Heart left ventricle (tissue), 16 donors: Measurements from ENCODE around the gene C6orf52. TPM values are rescaled to one million over a fixed set of nuclear protein-coding genes. Genes with fewer than 3 reads are reported as not detected.

Source experiments
- ATAC-seq, 4 donors: fragments of 200-7000 bp; cut with Tn5 transposase; one replicate each; pipeline ENCODE4 v1.9.1; 2020 to 2022; ENCODE audit warnings: moderate library complexity in 4 of 4, mild to moderate bottlenecking in 3 of 4, moderate number of reproducible peaks in 1 of 4
- DNase-seq, 5 donors: peaks; one replicate each; pipeline ENCODE4 v3.0.0-alpha.2; 2020
- H3K27ac ChIP-seq, 12 donors: fragments of 200-600 bp; sonication (generic) in 4 of 12; one replicate each; pipeline versions ENCODE4 v1.5.0 to v1.8.0; 2016 to 2022; ENCODE audit warnings: mild to moderate bottlenecking in 2 of 12
- H3K27me3 ChIP-seq, 9 donors: fragments of 200-600 bp; sonication (generic) in 2 of 9; one replicate each; pipeline versions ENCODE4 v1.5.1 to v1.8.0; 2016 to 2022; ENCODE audit warnings: mild to moderate bottlenecking in 3 of 9
- H3K36me3 ChIP-seq, 9 donors: fragments of 200-600 bp; sonication (generic) in 2 of 9; one replicate each; pipeline versions ENCODE4 v1.5.0 to v1.8.0; 2018 to 2022; ENCODE audit warnings: mild to moderate bottlenecking in 2 of 9
- H3K4me1 ChIP-seq, 12 donors: fragments of 200-600 bp; sonication (generic) in 4 of 12; one replicate each; pipeline versions ENCODE4 v1.5.0 to v1.8.0; 2016 to 2022; ENCODE audit warnings: mild to moderate bottlenecking in 3 of 12
- H3K4me3 ChIP-seq, 12 donors: fragments of 200-600 bp; sonication (generic) in 4 of 12; one replicate each; pipeline versions ENCODE4 v1.5.0 to v1.8.0; 2017 to 2022; ENCODE audit warnings: mild to moderate bottlenecking in 9 of 12, moderate library complexity in 4 of 12
- H3K9me3 ChIP-seq, 12 donors: fragments of 200-600 bp; sonication (generic) in 4 of 12; one replicate each; pipeline versions ENCODE4 v1.5.0 to v1.8.0; 2016 to 2022; ENCODE audit warnings: mild to moderate bottlenecking in 1 of 12
- CTCF ChIP-seq, 12 donors: fragments of 200-600 bp; sonication (generic) in 4 of 12; IDR thresholded peaks; one replicate each; pipeline versions ENCODE4 v1.5.0 to v1.8.0; 2018 to 2022; ENCODE audit warnings: antibody characterized with exemption in 12 of 12, mild to moderate bottlenecking in 5 of 12
- POLR2A ChIP-seq, 2 donors: fragments of 450-650 bp; IDR thresholded peaks; one replicate each; pipeline ENCODE4 v1.6.1; 2017; ENCODE audit warnings: antibody characterized with exemption in 2 of 2, mild to moderate bottlenecking in 2 of 2, moderate library complexity in 2 of 2
- WGBS, 4 donors: extraction: QIAGEN DNeasy Blood & Tissue Kit in 2 of 4; methylation state at CpG; one replicate each; pipeline versions ENCODE4 v1.1.5 to v1.1.7; 2013 to 2018; 5-methylcytosine and 5-hydroxymethylcytosine counted together
- intact Hi-C, 10 donors: fragments of 100-400 bp; cut with DNase I; formaldehyde crosslinking; loops; one replicate each; pipeline versions ENCODE4 v1.11.1 to v1.14.2; 2022
- polyA plus RNA-seq, 2 donors: library from polyadenylated mRNA; stranded (reverse); fragments of 200-250 nt; gene quantifications; one replicate each; pipeline ENCODE4 v1.2.3, GENCODE V29; 2013
- total RNA-seq, 9 donors: library from RNA; depleted of rRNA in 2 of 9; stranded (reverse); fragments of >200 nt in 2 of 9; fragmentation: NEBNext Ultra II Directional in 3 of 9; extraction: Animal tissue kit (Norgen Biotek cat#: 25700) in 3 of 9; gene quantifications; one replicate each; pipeline versions ENCODE4 v1.1.0 to v1.2.4, GENCODE V29; 2016 to 2023
- donor health status: ischemic (EF 13 %, LVEDD 7.1; RV severe dilation, severe dysfunction).
- donor health status: healthy with polysubstance abuse.
- donor health status: DM: no; HTN: yes; CAD: no.
- donor health status: DM: no; HTN: no; CAD: no.
- donor health status: ischemic (EF 25% LVEDD 6.9; RV normal size, moderate dysfunction).
- donor health status: ischemic (EF 25% LVEDD 5.7; RV mildly dilated, moderate dysfunction).
- donor health status: healthy.
- donor health status: DM: yes; HTN: yes; CAD: no.
- donor health status: ischemic (EF 35%, LVEDD 5.7; RV mildly dilated, moderate dysfunction).
- donor health status: nonischemic (EF 11% LVEDD 7.7; RV severe dilation, severe dysfunction).
- donor health status: DM: yes; HTN: yes; CAD: no.
- donor health status: PGD.
- donor health status: ischemic (EF 29% LVEDD 5.4; RV normal size, mild dysfunction).
- donor health status: nonischemic (EF 23%, LVEDD 6.1; RV moderate dilation, normal function).

C6orf52 gene
- total and polyA plus RNA-seq, 11 donors = 0.15 to 3.6 (median 0.99) TPM; not detected in 6

DNA sequence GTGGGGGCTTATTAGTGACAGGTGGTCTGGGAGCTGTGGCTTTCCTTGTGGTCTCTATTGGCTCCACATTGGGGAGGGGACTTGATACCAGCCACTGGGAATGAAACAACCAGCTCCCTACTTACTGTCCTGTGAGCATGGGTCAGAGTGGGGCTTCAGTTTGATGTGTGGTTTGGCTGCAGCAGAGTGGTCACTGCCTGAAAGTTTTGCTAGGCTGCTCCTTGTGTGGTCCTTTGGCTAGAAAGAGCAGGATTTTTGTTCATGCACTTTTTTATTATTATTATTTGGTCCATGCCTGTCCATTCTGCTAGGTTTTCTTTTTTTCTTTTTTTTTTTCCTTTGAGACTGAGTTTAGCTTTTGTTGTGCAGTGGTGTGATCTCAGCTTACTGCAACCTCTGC, 45.6 kb upstream of the C6orf52 start:
- Histone ChIP-seq H3K4me3 (no peak overlapping the region), H3K27ac (no peak overlapping the region), H3K27me3 (no peaks in the 10 kb centered on the region), H3K9me3 (no peaks in the 10 kb centered on the region), H3K36me3 (peaks cover 0 to 16% (median 0%) of the 10 kb centered on the region in 9 donors), H3K4me1 (no peaks in the 10 kb centered on the region)
- TF ChIP-seq POLR2A (IDR thresholded peaks at IDR 0.05) (no peak), CTCF (IDR thresholded peaks at IDR 0.05) (no peak)
- no peak for ATAC-seq
- intact Hi-C loops = loop anchor here in 1 of 10 donors (10.0 kb wide), 1 partner anchor 45 kb away; the partner anchor contains the start of genes C6orf52 and PAK1IP1
- DNase-seq = no peak

GRCh38 chr6:10736731-10737130, 42.3 kb upstream of the C6orf52 start:
- TF ChIP-seq CTCF (IDR thresholded peaks at IDR 0.05) (no peak), POLR2A (IDR thresholded peaks at IDR 0.05) (no peak)
- H3K9me3 ChIP-seq = no peaks in the 10 kb centered on the region
- no peak overlapping the region for H3K27ac ChIP-seq
- DNase-seq = no peak
- peaks cover 0 to 31% (median 20%) of the 10 kb centered on the region in 9 donors for H3K36me3 ChIP-seq
- 89 to 94% (median 90%) methylated on average over 2 of the region's 2 CpGs for WGBS, 4 donors
- no peak overlapping the region for H3K4me3 ChIP-seq
- no peaks in the 10 kb centered on the region for H3K27me3 ChIP-seq
- no peak for ATAC-seq
- intact Hi-C loops = no loop called here
- no peaks in the 10 kb centered on the region for H3K4me1 ChIP-seq

GRCh38 chr6:10733863-10734262, 39.4 kb upstream of the C6orf52 start:
- no peaks in the 10 kb centered on the region for H3K27me3 ChIP-seq
- H3K4me3 ChIP-seq = no peak overlapping the region
- H3K27ac ChIP-seq = no peak overlapping the region
- ATAC-seq = no peak
- H3K36me3 ChIP-seq = peaks cover 0 to 55% (median 46%) of the 10 kb centered on the region in 9 donors
- 93 to 98% (median 95%) methylated on average over 3 of the region's 3 CpGs for WGBS, 4 donors
- H3K4me1 ChIP-seq = peaks cover 0 to 11% (median 6%) of the 10 kb centered on the region in 12 donors
- DNase-seq = no peak
- intact Hi-C loops = no loop called here
- TF ChIP-seq CTCF (IDR thresholded peaks at IDR 0.05) = no peak
- no peak for TF ChIP-seq POLR2A (IDR thresholded peaks at IDR 0.05)
- H3K9me3 ChIP-seq = no peaks in the 10 kb centered on the region

DNA sequence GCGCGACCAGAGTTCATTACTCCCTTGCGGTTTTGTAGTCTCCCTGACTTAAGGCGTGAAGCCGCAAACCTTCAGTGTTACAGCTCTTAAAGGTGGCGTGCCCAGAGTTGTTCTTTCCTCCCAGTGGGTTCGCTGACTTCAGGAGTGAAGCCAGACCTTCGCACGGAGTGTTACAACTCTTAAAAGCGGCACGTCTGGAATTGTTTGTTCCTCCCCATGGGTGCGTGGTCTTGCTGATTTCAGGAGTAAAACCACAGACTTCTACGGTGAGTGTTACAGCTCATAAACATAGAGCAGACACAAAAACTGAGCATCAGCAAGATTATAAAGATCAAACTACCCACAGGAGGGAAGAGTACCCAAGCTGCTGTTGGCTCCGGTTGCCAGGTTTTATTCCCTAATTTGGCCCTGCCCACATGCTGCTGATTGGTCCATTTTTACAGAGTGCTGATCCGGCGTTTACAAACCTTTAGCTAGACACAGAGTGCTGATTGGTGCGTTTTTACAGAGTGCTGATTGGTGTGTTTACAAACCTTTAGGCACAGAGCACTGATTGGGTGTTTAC, 38.8 kb upstream of the C6orf52 start:
- DNase-seq (no peak), ATAC-seq (no peak)
- Histone ChIP-seq H3K9me3 (no peaks in the 10 kb centered on the region), H3K4me3 (no peak overlapping the region), H3K4me1 (peaks cover 0 to 11% (median 6%) of the 10 kb centered on the region in 12 donors), H3K27ac (no peak overlapping the region), H3K36me3 (peaks cover 0 to 60% (median 52%) of the 10 kb centered on the region in 9 donors), H3K27me3 (no peaks in the 10 kb centered on the region)
- intact Hi-C loops = no loop called here
- TF ChIP-seq POLR2A (IDR thresholded peaks at IDR 0.05) (no peak), CTCF (IDR thresholded peaks at IDR 0.05) (no peak)
- WGBS, 4 donors = 89 to 91% (median 90%) methylated on average over 17 of the region's 17 CpGs
